Type B pancreatic cell (in vitro differentiated cells): ENCODE measurements around the gene ATP5PB. TPM values are rescaled to one million over a fixed set of nuclear protein-coding genes. Genes with fewer than 3 reads are reported as not detected.
A peak's percentile ranks its signal among the peaks of the same experiment; 100 is the strongest.

ENCODE experiments used
- DNase-seq: peaks from one replicate; pipeline ENCODE4 v3.0.0; 2021; ENCODE audit warnings: mixed read lengths; ENCODE audit not compliant: unreplicated experiment; ENCODE audit errors: extremely low spot score
- H3K27ac Mint-ChIP-seq: 2 replicates; pipeline ENCODE4 v1.8.0; 2021; ENCODE audit warnings: mild to moderate bottlenecking, mixed read lengths
- H3K27me3 Mint-ChIP-seq: 2 replicates; pipeline ENCODE4 v1.8.0; 2021; ENCODE audit warnings: mixed read lengths
- H3K36me3 Mint-ChIP-seq: 2 replicates; pipeline ENCODE4 v1.8.0; 2021; ENCODE audit warnings: mixed read lengths
- H3K4me1 Mint-ChIP-seq: one replicate; pipeline ENCODE4 v1.8.0; 2021; ENCODE audit warnings: mixed read lengths; ENCODE audit not compliant: unreplicated experiment
- H3K4me3 Mint-ChIP-seq: 2 replicates; pipeline ENCODE4 v1.8.0; 2021; ENCODE audit warnings: mild to moderate bottlenecking, mixed read lengths
- H3K9me3 Mint-ChIP-seq: 2 replicates; pipeline ENCODE4 v1.8.0; 2021; ENCODE audit warnings: mixed read lengths
- total RNA-seq: library from RNA; stranded (reverse); gene quantifications from 2 replicates; pipeline ENCODE4 v1.2.1, GENCODE V29; 2021; ENCODE audit warnings: low replicate concordance
- TF ChIP-seq, protein P1 (sequence below): fragments of 200-600 bp; sonication (generic); conservative IDR thresholded peaks from 2 replicates; pipeline ENCODE4 v1.5.0; 2021; ENCODE audit warnings: antibody characterized with exemption, mild to moderate bottlenecking

The ATP5PB gene
- total RNA-seq, 1 donor from 2014 or later = 242 TPM

GRCh38 chr1:111507411-111508201 is 58.3 kb downstream of the ATP5PB start:
- Mint-ChIP-seq H3K27me3 (peaks cover 8% of the 10 kb centered on the region), H3K9me3 (no peaks in the 10 kb centered on the region), H3K4me3 (peak overlapping the region; percentile 75), H3K27ac (peak overlapping the region; percentile 85), H3K36me3 (no peaks in the 10 kb centered on the region), H3K4me1 (peaks cover 6% of the 10 kb centered on the region)
- TF ChIP-seq, protein P1, sequence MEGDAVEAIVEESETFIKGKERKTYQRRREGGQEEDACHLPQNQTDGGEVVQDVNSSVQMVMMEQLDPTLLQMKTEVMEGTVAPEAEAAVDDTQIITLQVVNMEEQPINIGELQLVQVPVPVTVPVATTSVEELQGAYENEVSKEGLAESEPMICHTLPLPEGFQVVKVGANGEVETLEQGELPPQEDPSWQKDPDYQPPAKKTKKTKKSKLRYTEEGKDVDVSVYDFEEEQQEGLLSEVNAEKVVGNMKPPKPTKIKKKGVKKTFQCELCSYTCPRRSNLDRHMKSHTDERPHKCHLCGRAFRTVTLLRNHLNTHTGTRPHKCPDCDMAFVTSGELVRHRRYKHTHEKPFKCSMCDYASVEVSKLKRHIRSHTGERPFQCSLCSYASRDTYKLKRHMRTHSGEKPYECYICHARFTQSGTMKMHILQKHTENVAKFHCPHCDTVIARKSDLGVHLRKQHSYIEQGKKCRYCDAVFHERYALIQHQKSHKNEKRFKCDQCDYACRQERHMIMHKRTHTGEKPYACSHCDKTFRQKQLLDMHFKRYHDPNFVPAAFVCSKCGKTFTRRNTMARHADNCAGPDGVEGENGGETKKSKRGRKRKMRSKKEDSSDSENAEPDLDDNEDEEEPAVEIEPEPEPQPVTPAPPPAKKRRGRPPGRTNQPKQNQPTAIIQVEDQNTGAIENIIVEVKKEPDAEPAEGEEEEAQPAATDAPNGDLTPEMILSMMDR = no peak
- peak; percentile 74 for DNase-seq

- Mint-ChIP-seq H3K4me3 (no peak overlapping the region), H3K36me3 (no peaks in the 10 kb centered on the region), H3K27ac (no peak overlapping the region), H3K4me1 (peaks cover 6% of the 10 kb centered on the region), H3K9me3 (no peaks in the 10 kb centered on the region), H3K27me3 (peaks cover 3% of the 10 kb centered on the region)
- TF ChIP-seq, protein P1 = no peak
- DNase-seq = no peak
Observed at GRCh38 chr1:111509997-111510375, 60.7 kb downstream of the ATP5PB start.

GRCh38 chr1:111511370-111511769 is 62.1 kb downstream of the ATP5PB start:
- no peak for DNase-seq
- Mint-ChIP-seq H3K27ac (no peak overlapping the region), H3K36me3 (no peaks in the 10 kb centered on the region), H3K9me3 (no peaks in the 10 kb centered on the region), H3K4me3 (no peak overlapping the region), H3K4me1 (peaks cover 6% of the 10 kb centered on the region), H3K27me3 (no peaks in the 10 kb centered on the region)
- TF ChIP-seq, protein P1 = no peak

Other genes with a start within 250 kb of the ATP5PB start
- 6.3 and 12.7 TPM in 2 replicates for gene DENND2D, start 248.8 kb upstream of the ATP5PB start, total RNA-seq
- 0.72 and 3.4 TPM in 2 replicates for gene CHI3L2, start 221.8 kb upstream of the ATP5PB start, total RNA-seq
- gene CHIA, start 158.6 kb upstream of the ATP5PB start, total RNA-seq = 1.3 and 1.9 TPM in 2 replicates
- gene OVGP1, start 21.7 kb upstream of the ATP5PB start, total RNA-seq = 1.8 and 3.0 TPM in 2 replicates
- 33.0 and 42.8 TPM in 2 replicates for gene WDR77, start 208 bp upstream of the ATP5PB start, total RNA-seq
- gene C1orf162, start 24.5 kb downstream of the ATP5PB start, total RNA-seq = 0.95 and 2.1 TPM in 2 replicates
- gene ADORA3, start 54.2 kb downstream of the ATP5PB start, total RNA-seq = not detected in 2 replicates
- not detected in 2 replicates for gene TMIGD3, start 54.2 kb downstream of the ATP5PB start, total RNA-seq
- gene RAP1A, start 170.3 kb downstream of the ATP5PB start, total RNA-seq = 42.3 and 58.0 TPM in 2 replicates